Sciatic nerve (tissue), 2 donors: ENCODE results near the gene RELA. TPM values are rescaled to one million over a fixed set of nuclear protein-coding genes. Genes with fewer than 3 reads are reported as not detected.
A peak's percentile ranks its signal among the peaks of the same experiment; 100 is the strongest.

Experiments used
- ATAC-seq: fragments of 200-7000 bp; cut with Tn5 transposase; one replicate; pipeline ENCODE4 v1.9.1; 2020; ENCODE audit warnings: mild to moderate bottlenecking, moderate library complexity
- DNase-seq: peaks from one replicate; pipeline ENCODE4 v3.0.0-alpha.2; 2020; ENCODE audit warnings: low spot score
- intact Hi-C: fragments of 100-400 bp; cut with DNase I; formaldehyde crosslinking; loops from one replicate; pipeline ENCODE4 v1.14.2; 2022
- microRNA-seq: library from miRNA; unstranded; fragments of <30 nt; microRNA quantifications from one replicate; pipeline ENCODE4 v1.2.0, GENCODE V29; 2020
- total RNA-seq: library from RNA; stranded (reverse); fragmentation: NEBNext Ultra II Directional; extraction: Animal tissue kit (Norgen Biotek cat#: 25700); gene quantifications from one replicate; pipeline ENCODE4 v1.2.1, GENCODE V29; 2021
- donor health status: DM: no; HTN: no; CAD: no.
- donor health status: DM: no; HTN: no; CAD: no.

Gene RELA
- total RNA-seq, 1 donor from 2014 or later = 95.6 TPM

DNA sequence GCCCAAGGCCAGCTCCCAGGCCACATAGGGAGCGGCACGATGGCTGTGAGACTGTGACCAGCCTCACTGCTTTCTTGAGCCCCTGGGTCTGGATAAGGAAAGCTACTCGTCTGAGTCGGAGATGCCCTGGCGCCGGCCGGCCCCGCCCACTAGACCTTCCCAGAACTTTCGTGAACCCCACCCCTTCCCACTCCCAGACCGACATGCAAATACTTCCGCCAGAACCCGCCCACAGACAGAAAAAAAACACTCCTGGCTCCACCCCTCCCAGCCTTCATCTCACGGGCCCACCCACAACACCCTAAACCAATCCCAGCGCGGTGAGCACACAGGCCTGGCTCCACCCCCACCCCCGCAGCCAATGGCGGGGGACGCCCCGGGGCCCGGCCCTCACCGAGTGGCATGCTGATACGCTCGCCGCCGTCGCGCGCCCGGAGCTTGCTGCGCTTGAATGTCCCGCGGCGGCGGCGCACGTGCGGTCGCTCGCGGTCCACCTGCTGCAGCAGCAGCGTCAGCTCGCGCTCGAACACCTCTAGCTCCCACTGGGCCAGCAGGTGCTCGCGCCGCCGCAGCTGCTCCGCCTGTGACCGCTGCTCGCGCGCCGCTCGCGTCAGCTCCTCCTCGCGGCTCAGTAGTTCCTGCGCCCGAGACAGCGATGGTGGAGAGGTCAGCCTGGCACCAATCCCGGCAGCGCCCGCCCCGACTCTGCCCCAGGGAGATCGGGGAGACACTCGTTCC, 55.7 kb downstream of the RELA start:
- intact Hi-C loops = loop anchor here (5.0 kb wide), 1 partner anchor 35 kb away; the partner anchor contains the start of genes FAM89B and ZNRD2
- ATAC-seq = peak; percentile 96
- DNase-seq = peak; percentile 95

DNA sequence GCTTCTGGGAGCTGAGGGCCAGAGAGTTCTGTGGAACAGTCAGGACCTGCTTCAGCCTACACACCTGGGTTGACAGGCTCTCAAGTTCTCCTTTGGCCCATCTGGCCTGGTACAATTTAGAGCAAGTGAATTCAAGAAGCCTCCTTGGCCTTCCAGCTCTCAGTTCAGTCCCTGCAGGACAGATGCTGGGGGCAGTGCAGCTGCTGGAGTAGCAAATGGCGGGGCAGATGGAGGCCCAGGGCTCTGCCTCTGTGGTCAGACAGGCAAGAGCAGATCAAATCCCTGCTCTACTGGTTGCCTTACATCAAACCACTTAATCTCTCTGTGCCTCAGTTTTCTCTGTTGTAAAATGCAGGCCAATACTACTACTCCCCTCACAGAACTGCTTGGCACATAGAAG, 58.5 kb downstream of the RELA start:
- intact Hi-C loops = no loop called here
- DNase-seq (no peak), ATAC-seq (no peak)

Small RNAs within 50 kb of the gene (microRNA-seq; reads per million reads assigned to microRNA genes)
- gene MIR4489 (not detected), gene MIR4690 (not detected)

Other genes starting within 250 kb of the RELA start
- gene NEAT1, start 240.1 kb downstream of the RELA start, total RNA-seq = 1,255 TPM
- gene MALAT1, start 163.9 kb downstream of the RELA start, total RNA-seq = 14,857 TPM
- gene SCYL1, start 137.8 kb downstream of the RELA start, total RNA-seq = 64.0 TPM
- 306 TPM for gene LTBP3, start 104.6 kb downstream of the RELA start, total RNA-seq
- 23.7 TPM for gene ZNRD2, start 92.4 kb downstream of the RELA start, total RNA-seq
- 44.1 TPM for gene FAM89B, start 90.4 kb downstream of the RELA start, total RNA-seq
- gene EHBP1L1, start 86.9 kb downstream of the RELA start, total RNA-seq = 149 TPM
- gene KCNK7, start 67.1 kb downstream of the RELA start, total RNA-seq = 1.5 TPM
- gene MAP3K11, start 48.7 kb downstream of the RELA start, total RNA-seq = 132 TPM
- 23.9 TPM for gene PCNX3, start 47.1 kb downstream of the RELA start, total RNA-seq
- 86.9 TPM for gene SIPA1, start 24.8 kb downstream of the RELA start, total RNA-seq
- gene KAT5, start 49.3 kb upstream of the RELA start, total RNA-seq = 81.5 TPM
- 42.5 TPM for gene RNASEH2C, start 57.9 kb upstream of the RELA start, total RNA-seq
- gene AP5B1, start 118.1 kb upstream of the RELA start, total RNA-seq = 12.9 TPM
- not detected for gene OVOL1, start 124.1 kb upstream of the RELA start, total RNA-seq
- gene SNX32, start 171.0 kb upstream of the RELA start, total RNA-seq = 2.6 TPM
- gene CFL1, start 195.3 kb upstream of the RELA start, total RNA-seq = 437 TPM
- 46.9 TPM for gene MUS81, start 197.5 kb upstream of the RELA start, total RNA-seq
- gene EFEMP2, start 209.9 kb upstream of the RELA start, total RNA-seq = 88.4 TPM
- gene CTSW, start 216.9 kb upstream of the RELA start, total RNA-seq = 2.5 TPM
- gene FIBP, start 225.6 kb upstream of the RELA start, total RNA-seq = 37.2 TPM
- 31.0 TPM for gene CCDC85B, start 227.8 kb upstream of the RELA start, total RNA-seq
- gene FOSL1, start 237.5 kb upstream of the RELA start, total RNA-seq = 5.6 TPM